ENCODE results near the gene MAPK12. TPM values are rescaled to one million over a fixed set of nuclear protein-coding genes. Genes with fewer than 3 reads are reported as not detected.

Gene MAPK12
- total and polyA plus RNA-seq, 2 donors (not counting 1 experiment from before 2014, with no cell fraction given), result 6.5 to 7.8 TPM

DNA sequence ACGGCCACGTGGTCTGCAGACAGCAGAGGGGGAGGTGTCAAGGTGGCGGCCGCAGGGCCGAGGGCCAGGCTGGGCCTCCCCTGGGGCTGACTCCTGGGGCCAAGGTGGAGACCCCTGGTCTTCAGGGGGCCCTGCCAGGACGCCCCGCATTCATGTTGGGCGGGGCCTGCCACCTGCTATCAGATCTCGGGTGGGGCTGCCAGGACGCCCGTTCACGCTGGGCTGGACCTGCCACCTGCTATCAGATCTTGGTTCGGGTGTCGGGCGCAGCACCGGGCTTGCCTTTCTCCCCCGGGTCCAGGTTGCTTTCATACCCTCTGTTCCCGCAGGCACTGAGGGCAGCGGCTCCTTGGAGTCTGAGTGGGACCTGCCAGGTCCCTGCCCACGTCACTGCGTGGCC lies 24.8 kb upstream of the MAPK12 start:
- Mint-ChIP-seq H3K9me3 (ENCODE audit: insufficient read depth) (no peaks in the 10 kb centered on the region), H3K27me3 (no peaks in the 10 kb centered on the region), H3K27ac (no peak overlapping the region), H3K4me3 (no peak overlapping the region), H3K4me1 (peaks cover 2% of the 10 kb centered on the region)
- H3K27me3 ChIP-seq (replicated peaks in 1 of 4; ENCODE audit: control extremely low read depth in 1 of 4, control insufficient read depth in 3 of 4, insufficient read depth in 4 of 4, low read length in 3 of 4), result peaks cover 0 to 11% (median 5%) of the 10 kb centered on the region in 4 experiments
- H4K20me1 ChIP-seq (ENCODE audit: control insufficient read depth, insufficient read depth, low read length, poor library complexity, severe bottlenecking), result no peaks in the 10 kb centered on the region
- ATAC-seq (ENCODE audit: low read depth), result no peak
- no peak overlapping the region for H3K9ac ChIP-seq (ENCODE audit: low read length)
- no peak overlapping the region for H3K4me3 ChIP-seq (ENCODE audit: control extremely low read depth in 1 of 5, extremely low read depth in 1 of 5, insufficient read depth in 1 of 5, low read depth in 2 of 5, low read length in 4 of 5)
- intact Hi-C loops (cut with micrococcal nuclease), result no loop called here
- CTCF ChIA-PET, result no interaction called here
- no peak overlapping the region for H2AFZ ChIP-seq (ENCODE audit: insufficient read depth, low read depth, low read length, poor library complexity, severe bottlenecking)
- 86% methylated on average over 20 of the region's 21 CpGs for WGBS (ENCODE audit: insufficient coverage)
- peaks cover 0 to 3% (median 0%) of the 10 kb centered on the region in 3 donors for H3K9me3 ChIP-seq (ENCODE audit: control extremely low read depth in 1 of 3, control insufficient read depth in 2 of 3, insufficient read depth in 1 of 3, low read length in 2 of 3)
- POLR2A ChIA-PET, result no interaction called here
- no peak for TF ChIP-seq EZH2 (IDR thresholded peaks at IDR 0.05; ENCODE audit: borderline replicate concordance, insufficient read depth, low read depth, low read length, poor library complexity, severe bottlenecking)
- TF ChIP-seq, protein P1, sequence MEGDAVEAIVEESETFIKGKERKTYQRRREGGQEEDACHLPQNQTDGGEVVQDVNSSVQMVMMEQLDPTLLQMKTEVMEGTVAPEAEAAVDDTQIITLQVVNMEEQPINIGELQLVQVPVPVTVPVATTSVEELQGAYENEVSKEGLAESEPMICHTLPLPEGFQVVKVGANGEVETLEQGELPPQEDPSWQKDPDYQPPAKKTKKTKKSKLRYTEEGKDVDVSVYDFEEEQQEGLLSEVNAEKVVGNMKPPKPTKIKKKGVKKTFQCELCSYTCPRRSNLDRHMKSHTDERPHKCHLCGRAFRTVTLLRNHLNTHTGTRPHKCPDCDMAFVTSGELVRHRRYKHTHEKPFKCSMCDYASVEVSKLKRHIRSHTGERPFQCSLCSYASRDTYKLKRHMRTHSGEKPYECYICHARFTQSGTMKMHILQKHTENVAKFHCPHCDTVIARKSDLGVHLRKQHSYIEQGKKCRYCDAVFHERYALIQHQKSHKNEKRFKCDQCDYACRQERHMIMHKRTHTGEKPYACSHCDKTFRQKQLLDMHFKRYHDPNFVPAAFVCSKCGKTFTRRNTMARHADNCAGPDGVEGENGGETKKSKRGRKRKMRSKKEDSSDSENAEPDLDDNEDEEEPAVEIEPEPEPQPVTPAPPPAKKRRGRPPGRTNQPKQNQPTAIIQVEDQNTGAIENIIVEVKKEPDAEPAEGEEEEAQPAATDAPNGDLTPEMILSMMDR (IDR thresholded peaks at IDR 0.05), result no peak
- H3K79me2 ChIP-seq (ENCODE audit: control insufficient read depth, insufficient read depth, low read length), result no peaks in the 10 kb centered on the region
- peaks cover 5 to 10% of the 10 kb centered on the region in 2 donors for H3K4me1 ChIP-seq (ENCODE audit: control insufficient read depth in 2 of 2, insufficient read depth in 2 of 2, low read length in 2 of 2)
- no peak overlapping the region for H3K27ac ChIP-seq (ENCODE audit: low read length in 2 of 2)
- no peaks in the 10 kb centered on the region for H3K36me3 ChIP-seq (replicated peaks in 1 of 2; ENCODE audit: control extremely low read depth in 1 of 2, control insufficient read depth in 1 of 2, extremely low read depth in 1 of 2, insufficient read depth in 2 of 2, low read length in 1 of 2)
- no peak for DNase-seq
- no peak overlapping the region for H3K4me2 ChIP-seq (replicated peaks; ENCODE audit: low read depth, low read length, poor library complexity, severe bottlenecking)

DNA sequence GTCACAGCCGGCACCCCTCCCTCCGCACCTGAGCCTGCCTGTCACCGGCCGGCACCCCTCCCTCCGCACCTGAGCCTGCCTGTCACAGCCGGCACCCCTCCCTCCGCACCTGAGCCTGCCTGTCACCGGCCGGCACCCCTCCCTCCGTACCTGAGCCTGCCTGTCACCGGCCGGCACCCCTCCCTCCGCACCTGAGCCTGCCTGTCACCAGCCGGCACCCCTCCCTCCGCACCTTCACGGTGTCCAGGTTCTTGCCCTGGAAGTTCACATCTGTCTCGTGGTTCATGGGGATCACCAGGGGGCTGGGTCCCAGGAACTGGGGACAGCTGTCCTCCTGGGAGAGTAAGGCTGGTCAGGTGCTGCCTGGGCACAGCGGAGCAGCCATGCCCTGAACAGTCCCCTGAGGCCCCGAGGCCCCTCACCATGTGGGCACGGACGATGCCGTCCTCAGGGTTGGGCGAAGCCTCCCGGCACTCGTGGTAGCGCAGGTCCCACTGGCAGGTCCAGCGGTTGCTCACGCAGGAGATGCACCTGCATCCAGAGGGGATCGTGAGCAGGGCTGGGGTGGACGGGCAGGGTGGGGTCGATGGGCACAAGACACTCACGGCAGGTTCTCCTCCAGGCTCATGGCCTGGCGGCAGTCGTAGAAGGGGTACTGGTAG lies 24.2 kb upstream of the MAPK12 start:
- Histone ChIP-seq H3K4me2 (replicated peaks; ENCODE audit: low read depth, low read length, poor library complexity, severe bottlenecking) (no peak overlapping the region), H3K36me3 (replicated peaks in 1 of 2; ENCODE audit: control extremely low read depth in 1 of 2, control insufficient read depth in 1 of 2, extremely low read depth in 1 of 2, insufficient read depth in 2 of 2, low read length in 1 of 2) (no peaks in the 10 kb centered on the region), H3K4me3 (ENCODE audit: control extremely low read depth in 1 of 5, extremely low read depth in 1 of 5, insufficient read depth in 1 of 5, low read depth in 2 of 5, low read length in 4 of 5) (no peak overlapping the region), H3K9ac (ENCODE audit: low read length) (no peak overlapping the region), H3K79me2 (ENCODE audit: control insufficient read depth, insufficient read depth, low read length) (no peaks in the 10 kb centered on the region), H2AFZ (ENCODE audit: insufficient read depth, low read depth, low read length, poor library complexity, severe bottlenecking) (no peak overlapping the region), H4K20me1 (ENCODE audit: control insufficient read depth, insufficient read depth, low read length, poor library complexity, severe bottlenecking) (no peaks in the 10 kb centered on the region), H3K27me3 (replicated peaks in 1 of 4; ENCODE audit: control extremely low read depth in 1 of 4, control insufficient read depth in 3 of 4, insufficient read depth in 4 of 4, low read length in 3 of 4) (peaks cover 0 to 5% (median 2%) of the 10 kb centered on the region in 4 experiments), H3K9me3 (ENCODE audit: control extremely low read depth in 1 of 3, control insufficient read depth in 2 of 3, insufficient read depth in 1 of 3, low read length in 2 of 3) (peaks cover 0 to 4% (median 0%) of the 10 kb centered on the region in 3 donors), H3K27ac (ENCODE audit: low read length in 2 of 2) (no peak overlapping the region), H3K4me1 (ENCODE audit: control insufficient read depth in 2 of 2, insufficient read depth in 2 of 2, low read length in 2 of 2) (peaks cover 0 to 4% of the 10 kb centered on the region in 2 donors)
- intact Hi-C loops (cut with micrococcal nuclease), result no loop called here
- ChIA-PET POLR2A (no interaction called here), CTCF (no interaction called here)
- DNase-seq (no peak), ATAC-seq (ENCODE audit: low read depth) (no peak)
- Mint-ChIP-seq H3K27ac (peak overlapping the region; percentile 20), H3K4me3 (no peak overlapping the region), H3K4me1 (no peaks in the 10 kb centered on the region), H3K9me3 (ENCODE audit: insufficient read depth) (no peaks in the 10 kb centered on the region), H3K27me3 (no peaks in the 10 kb centered on the region)
- no peak for TF ChIP-seq EZH2 (IDR thresholded peaks at IDR 0.05; ENCODE audit: borderline replicate concordance, insufficient read depth, low read depth, low read length, poor library complexity, severe bottlenecking)
- TF ChIP-seq, protein P1 (IDR thresholded peaks at IDR 0.05), result no peak
- WGBS (ENCODE audit: insufficient coverage), result 97% methylated on average over 28 of the region's 34 CpGs

All from B cell (primary cell).